Stimulated activated CD8-positive, alpha-beta memory T cell treated with anti-CD3 and anti-CD28 coated beads, Interleukin-4, amount 100 ng/mL, for 1 hour (primary cell): ENCODE data around the gene SOS1.
A peak's percentile ranks its signal among the peaks of the same experiment; 100 is the strongest.
"Not testable (repeated sequence)": the region's sequence is repeated elsewhere in the genome, so short reads cannot be mapped to it uniquely, and the experiment has no call there.

Source experiments
- DNase-seq, 2 donors: peaks; one replicate each; pipeline ENCODE4 v3.0.0-alpha.2; 2020; ENCODE audit warnings: low read depth in 2 of 2, low spot score in 1 of 2

The SOS1 gene

DNA sequence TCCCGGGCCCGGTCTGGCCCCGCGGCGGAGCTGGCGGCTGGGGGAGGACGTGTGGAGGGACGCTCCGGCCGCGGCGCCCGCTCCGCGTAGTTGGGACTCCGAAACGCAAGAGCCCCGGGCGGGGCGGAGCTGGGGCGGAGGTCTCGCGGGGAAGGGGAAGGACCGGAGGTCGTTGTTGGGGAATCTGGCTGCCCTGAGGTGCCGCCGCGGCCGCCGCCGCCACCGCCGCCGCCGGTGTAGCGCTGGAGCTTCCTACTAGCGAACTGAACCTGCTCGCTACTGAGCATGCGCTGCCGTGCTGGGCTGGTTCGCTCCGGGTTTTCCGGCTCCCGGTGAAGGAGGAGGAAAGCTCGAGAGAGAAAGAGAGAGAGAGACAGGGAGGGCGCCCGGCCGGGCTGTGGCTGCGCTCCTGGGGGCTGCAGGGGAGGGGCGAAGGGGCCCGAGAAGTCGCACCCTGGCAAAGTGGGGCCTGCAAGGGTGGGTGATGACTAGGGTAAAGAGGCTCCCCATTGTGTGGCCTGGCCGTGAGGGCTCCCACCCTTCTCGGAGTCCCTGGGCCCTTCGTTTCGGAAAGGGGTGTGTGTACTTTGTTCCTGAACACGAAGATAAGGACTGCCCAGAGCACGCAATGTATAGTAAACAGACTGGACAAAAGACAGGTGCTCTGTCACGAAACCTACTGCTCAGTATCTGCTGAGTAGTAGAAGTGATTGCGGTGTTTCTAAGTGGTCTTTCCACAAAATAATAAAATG, at the start of gene SOS1:
TSS of gene SOS1 (minus strand) at position 281 of the 752 bp plus-strand sequence. CDS start 629 bp downstream, outside the sequence.
- peak; percentile 85 to 87 for DNase-seq

DNA sequence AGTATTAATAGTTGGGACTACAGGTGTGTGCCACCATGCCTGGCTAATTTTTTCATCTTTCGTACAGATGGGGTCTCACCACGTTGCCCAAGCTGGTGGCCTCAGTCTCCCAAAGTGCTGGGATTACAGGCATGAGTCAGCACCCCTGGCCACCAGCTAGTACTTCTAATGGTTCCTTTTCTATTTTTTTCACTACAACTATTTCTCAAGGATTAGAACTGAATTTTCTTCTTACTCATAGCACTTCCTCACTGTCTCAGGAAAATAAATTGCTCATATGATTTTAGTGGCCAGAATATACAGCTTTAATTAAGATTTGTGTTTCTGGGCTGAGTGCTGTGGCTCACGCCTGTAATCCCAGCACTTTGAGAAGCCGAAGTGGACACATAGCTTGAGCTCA, 43.2 kb upstream of the SOS1 start:
- DNase-seq, result no peak

DNA sequence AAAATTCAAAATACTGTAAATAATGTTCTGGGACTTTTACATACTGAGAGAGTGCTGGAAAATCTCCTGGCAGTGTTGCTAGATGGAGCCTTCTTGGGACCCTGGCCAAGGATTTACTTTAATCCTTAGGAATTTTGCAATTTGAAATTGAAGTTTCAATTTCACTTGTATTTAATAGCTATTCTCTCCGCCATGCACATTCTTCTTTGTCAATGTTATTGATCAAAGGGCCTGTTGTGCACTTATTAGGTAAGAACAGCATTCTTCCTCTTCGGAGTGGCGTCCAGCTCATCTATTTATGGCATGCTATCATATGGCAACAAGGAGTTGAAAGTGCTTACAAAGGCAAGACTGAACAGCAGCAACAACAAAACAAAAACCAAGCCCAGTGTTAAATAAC, 40.1 kb upstream of the SOS1 start:
- no peak for DNase-seq

DNA sequence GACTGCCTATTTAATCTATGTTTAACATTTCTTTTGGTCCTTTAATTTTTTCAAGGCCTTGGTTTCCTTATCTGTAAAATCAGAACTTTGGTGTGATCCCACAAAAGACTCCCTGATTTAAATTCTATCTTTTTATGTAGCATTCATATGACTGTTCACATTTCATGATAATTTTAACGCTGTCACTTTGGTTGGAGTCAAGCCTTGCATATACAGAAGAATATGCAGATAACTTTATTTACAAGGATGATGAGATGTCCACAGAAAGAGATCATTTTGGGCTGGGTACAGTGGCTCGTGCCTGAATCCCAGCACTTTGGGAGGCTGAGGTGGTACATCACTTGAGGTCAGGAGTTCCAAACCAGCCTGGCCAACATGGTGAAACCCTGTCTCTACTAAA, 38.4 kb upstream of the SOS1 start:
- no peak for DNase-seq

DNA sequence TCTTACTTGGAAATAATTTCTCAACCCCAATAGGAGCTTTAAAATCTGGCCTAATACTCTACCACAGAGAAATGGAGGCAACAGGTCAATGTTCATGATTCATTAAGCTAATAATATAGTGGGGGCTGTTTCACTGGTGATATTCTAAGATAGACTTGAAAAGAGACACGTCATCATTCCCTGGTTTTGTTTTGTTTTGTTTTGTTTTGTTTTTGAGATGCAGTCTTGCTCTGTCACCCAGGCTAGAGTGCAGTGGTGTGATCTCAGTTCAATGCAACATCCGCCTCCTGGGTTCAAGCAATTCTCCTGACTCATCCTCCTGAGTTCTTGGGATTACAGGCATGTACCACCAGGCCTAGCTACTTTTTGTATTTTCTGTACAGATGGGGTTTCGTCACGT, 37.5 kb upstream of the SOS1 start:
- no peak for DNase-seq

DNA sequence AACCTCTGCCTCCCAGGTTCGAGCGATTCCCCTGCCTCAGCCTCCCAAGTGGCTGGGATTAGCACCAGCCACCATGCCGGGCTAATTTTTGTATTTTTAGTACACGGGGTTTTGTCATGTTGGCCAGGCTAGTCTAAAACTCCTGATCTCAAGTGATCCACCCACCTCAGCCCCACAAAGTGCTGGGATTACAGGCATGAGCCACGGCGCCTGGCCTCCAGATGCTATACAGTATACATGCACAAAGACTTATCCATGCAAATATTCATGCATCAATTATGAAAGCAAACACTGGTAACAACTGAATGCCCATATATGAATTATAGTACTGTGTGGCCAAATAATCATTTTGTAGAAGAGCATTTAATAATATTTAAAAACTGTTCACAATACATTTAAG, 36.0 kb upstream of the SOS1 start:
- no peak for DNase-seq

DNA sequence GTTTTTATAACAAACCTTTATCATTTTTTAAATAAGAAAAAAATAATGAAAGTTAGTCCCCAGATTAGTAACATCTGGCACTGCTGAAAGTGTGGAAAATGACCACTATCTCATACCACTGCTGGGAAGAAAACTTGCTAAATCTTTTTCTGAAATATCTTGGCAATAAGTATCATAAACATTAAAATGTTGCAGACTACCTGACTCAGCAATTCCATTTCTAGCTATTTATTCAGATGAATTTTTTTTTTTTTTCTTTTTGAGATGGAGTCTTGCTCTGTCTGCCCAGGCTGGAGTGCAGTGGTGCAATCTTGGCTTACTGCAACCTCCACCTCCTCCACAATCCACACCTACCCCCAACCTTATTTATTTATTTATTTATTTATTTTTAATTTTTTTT, 35.3 kb upstream of the SOS1 start:
- DNase-seq, result no peak

DNA sequence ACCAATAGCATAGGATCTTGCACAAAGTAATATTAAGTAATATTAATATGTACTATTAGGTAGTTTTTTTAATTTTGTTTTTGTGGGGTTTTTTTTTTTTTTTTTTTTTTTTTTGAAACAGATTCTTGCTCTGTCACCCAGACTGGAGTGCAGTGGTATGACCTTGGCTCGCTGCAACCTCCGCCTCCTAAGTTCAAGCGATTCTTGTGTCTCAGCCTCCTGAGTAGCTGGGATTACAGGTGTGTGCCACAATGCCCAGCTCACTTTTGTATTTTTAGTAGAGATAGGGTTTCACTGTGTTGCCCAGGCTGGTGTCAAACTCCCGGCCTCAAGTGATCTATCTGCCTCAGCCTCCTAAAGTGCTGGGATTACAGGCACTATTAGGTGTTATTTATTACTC, 34.7 kb upstream of the SOS1 start:
- not testable (repeated sequence) for DNase-seq

DNA sequence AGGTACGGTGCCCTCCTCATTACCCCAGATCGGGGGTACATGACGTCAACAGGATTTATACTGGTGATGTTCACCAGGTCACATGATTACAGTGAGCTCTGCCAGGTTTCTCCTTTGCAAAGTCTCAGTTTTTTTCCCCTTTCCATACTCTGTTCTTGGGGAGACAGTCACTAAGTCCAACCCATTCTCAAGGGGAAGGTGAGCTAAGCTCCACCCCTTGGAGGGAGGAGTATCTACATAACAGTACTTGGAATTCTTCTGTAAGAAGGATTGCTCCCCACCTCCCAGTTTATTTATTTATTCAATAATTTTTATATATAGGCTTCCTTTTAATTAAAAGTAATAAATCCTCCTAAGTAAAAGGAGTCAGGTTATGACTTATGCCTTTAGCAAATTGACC, 34.1 kb upstream of the SOS1 start:
- no peak for DNase-seq

DNA sequence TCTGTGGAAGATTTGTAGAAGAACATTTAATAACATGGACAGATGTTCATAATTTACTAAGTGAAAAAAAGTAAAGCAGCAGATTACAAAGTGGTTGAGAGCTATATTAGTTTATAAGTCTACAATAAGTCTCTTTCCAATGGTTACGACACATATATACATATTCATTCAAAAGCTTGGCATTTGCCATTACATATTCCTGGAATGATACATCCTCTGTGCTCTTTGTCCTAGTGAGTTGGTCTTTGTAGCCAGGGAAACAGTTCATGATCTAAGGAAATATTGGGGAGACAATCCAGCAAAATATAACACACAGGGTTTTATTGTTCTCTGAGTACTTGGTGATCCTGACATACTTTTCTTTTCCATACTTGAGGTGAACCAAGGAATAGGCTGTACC, 32.5 kb upstream of the SOS1 start:
- no peak for DNase-seq

DNA sequence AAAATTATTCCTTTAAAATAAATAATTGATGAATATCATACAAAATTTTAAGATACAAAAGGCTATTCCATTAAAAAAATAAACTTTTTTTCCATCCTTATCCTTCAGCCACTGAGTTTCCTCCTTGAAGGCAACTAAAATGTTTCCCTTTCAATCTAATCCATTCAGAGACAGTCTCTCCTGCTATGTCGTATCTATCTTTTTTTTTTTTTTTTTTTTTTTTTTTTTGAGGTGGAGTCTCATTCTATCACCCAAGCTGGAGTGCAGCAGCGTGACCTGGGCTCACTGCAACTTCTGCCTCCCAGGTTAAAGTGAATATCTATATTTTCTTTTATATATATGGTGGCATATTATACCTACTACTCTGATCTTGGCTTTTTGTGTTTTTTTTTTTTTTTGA, 31.7 kb upstream of the SOS1 start:
- no peak for DNase-seq

DNA sequence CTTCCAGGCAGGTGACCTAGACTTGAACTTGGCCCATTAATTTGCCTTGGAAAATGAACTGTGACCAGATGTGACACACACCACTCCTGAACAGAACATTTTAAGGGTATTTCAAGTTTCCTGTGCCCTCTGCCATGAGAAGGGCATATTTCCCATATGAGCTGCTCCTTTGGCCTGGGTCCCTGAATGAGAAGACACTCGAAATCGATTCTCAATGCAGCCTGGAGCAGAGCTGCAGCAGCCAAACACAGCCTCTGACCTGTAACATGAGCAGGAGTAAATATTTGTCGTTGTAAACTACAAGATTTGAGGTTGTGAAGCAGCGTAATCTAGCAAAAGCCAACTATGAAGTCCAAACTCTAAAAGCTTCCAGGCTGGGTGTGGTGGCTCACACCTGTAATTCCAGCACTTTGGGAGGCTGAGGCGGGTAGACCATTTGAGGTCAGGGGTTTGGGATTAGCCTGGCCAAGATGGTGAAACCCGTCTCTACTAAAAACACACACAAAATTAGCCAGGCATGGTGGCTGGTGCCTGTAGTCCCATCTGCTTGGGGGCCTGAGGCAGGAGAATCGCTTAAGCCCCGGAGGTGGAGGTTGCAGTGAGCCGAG, 30.1 kb upstream of the SOS1 start:
- no peak for DNase-seq

DNA sequence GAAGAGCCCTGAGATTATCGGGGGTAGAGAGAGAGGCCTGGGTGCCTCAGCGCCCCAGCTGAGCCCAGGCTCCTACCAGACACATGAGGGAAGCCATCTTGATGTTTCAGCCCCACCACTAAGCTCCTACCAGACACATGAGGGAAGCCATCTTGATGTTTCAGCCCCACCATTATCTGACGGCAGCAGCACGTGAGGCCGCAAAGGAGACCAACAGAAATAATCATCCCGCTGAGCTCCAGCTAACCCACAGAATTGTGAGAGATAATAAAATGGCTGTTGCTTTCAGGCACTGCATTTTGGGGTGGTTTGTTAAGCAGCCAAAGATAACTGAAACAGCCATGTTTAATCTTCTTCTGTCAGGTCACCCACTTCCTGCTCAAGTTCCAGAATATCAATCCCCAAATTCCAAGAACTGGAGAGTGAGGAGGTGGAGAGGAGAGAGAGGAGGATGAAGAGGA, 29.3 kb upstream of the SOS1 start:
- no peak for DNase-seq

DNA sequence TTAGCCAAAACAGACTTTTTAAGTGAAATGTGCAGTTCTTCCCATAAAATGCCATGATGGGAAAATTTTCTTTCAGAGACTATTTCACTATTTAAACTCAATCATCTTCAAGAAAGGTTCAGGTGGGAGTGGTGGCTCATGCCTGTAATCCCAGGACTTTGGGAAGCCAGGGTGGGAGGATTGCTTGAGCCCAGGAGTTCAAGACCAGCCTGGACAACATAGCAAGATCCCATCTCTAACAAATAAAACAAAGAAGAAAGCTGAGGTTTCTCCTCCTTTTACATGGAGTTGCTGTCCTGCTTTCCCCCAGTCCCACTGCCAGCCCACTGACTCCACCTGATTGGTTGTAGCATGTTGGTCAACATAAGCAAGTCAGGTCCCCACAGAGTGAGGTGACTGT, 25.8 kb upstream of the SOS1 start:
- DNase-seq, result no peak

DNA sequence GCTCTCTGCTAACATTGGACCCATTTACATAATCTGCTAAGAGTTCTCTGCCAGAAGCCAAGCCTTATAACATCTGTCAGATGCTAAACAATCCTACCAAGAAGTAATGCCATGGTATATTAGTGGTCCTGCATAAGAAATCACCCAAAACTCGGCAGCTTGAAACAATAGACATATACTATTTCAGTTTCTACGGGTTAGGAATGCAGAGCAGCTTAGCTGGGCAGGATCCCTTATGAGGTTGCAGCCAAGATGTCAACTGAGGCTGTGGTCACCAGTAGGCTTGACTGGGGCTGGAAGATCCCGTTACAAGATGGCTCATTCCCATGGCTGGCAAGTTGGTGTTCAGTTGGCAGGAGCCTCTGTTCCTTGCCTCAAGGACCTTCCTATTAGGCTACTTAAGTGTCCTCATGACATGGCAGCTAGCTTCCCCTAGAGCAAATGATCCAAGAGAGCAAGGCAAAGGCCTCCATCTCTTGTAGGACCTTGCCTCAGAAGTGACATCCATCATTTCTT, 25.1 kb upstream of the SOS1 start:
- DNase-seq, result no peak

DNA sequence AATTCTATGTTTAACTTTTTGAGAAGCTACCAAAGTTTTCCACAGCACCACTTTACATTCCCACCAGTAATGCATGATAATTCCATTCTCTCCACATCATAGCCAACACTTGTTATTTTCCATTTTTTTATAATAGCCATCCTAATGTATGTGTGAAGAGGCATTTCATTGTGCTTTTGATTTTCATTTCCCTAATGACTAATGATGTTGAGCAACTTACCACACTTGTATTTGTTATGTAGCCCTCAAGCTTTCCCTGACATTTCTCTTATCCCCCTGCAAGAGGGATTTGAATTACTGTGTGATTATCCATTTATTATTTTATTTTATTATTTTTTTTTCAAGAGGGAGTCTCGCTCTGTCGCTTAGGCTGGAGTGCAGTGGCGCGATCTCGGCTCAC, 23.6 kb upstream of the SOS1 start:
- no peak for DNase-seq

DNA sequence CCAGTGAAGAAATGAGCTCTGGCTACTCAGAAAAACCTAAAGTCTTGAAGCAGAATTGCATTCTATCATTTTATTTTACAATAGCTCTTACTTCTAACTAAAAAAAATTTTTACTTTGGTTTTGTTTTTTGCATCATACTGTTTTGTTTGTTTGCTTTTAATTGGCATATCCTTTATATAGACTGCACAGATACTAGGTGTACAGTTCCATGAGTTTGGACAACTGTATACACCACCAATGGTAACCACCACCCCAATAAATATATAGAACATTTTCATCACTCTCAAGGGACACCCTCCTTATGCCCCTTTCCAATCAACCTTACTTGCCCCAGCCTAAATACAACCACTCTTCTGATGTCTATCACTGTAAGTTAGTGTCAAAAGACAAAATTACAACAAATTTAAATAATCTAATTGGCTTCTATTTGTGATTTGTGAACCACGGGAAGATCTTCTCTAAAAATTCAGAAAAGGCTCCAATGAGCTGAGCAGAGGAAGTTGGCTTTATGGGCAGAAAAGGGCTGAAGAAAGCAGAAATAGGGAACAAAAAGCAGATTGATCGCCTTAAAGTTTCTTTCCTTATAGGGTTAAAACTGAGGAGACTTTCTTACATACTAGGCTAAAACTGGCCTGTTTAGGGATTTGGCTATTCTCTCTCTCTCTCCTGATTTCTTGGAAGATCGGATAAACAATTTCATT, 22.2 kb upstream of the SOS1 start:
- DNase-seq, result no peak

DNA sequence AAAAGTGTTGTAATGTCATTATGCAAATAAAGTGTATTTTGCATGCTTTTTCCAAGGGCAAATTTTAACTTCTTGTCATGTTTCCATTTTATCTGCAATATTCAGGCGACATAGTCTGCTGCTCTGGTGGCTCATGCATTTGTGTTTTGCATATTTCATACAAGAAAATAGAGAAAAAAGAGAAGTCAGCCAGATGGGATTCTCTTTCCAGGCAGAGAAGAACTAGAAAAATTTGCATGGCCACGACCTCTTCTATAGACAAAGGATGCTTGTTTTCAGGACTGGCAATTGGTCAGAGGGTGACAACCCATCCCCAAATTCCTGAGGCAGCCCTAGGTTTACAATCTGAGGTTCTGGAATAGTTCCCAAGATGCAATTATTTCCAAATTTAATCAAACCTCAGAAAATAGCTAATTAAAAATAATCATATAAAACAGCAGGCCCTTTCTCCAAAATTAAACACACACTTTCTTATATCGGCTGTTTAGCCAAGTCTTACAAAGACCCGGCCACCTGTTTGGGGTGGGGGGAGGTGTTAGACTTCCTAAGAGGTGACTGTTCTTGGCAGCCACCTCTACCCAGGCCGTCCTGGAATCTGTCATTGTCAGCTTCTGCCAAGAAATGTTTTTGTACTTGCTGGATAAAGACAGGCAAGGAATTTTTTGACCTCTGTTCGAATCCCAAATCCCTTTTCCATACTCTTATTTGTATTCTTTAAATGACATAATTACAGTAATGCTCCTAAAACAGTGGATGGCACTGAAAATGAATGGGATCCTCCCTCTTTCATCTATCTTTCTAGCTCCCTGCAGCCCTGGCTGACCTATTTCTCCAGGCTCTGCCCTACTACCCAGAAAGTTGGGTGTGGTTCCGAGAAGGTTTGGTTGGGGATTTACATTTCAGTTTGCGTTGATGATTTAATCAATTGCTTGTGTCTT, 20.8 kb upstream of the SOS1 start:
- no peak for DNase-seq

DNA sequence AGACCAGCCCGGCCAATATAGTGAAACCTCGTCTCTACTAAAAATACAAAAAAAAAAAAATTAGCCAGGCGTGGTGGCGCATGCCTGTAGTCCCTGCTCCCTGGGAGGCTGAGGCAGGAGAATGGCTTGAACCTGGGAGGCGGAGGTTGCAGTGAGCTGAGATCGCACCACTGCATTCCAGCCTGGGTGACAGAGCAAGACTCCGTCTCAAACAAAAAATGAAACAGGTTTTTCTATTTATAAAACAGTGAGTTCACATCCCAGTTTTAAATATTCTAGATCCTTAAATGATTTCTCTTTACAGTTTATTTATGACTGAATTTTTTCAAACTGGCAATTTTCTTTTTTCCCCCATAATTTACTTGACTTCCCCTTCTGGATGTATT, 20.1 kb upstream of the SOS1 start:
- DNase-seq, result not testable (repeated sequence)

DNA sequence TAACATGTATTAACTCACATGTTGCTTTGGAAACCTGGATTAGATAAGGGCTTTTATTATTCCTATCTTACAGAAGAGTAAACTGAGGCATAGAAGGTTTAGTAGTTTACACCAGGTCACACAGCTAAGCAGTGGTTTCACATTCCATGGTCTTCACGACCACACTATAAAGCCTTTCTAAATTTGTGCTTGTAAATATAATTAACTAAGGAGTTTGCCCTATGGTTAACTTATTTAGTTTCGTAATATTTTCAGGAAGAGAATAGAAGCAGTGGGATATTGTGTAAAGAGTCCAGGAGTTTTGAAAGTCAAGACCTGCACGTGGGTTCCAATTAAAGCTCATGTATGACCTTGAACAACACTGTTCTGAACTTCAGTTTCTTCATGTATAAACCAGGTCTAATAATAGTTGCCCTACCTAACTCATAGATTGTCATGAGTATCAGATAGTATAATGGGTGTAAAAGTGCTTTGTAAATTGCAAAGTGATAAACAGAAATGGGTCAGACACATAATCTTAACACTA, 19.5 kb upstream of the SOS1 start:
- DNase-seq, result no peak
